Activated naive CD8-positive, alpha-beta T cell treated with anti-CD3 and anti-CD28 coated beads, Interleukin-2, amount 50 U/mL, for 24 hours (primary cell): ENCODE results near the gene DLG5.
A peak's percentile ranks its signal among the peaks of the same experiment; 100 is the strongest.

Experiments
- ATAC-seq: fragments of 150-1000 bp; cut with Tn5 transposase; one replicate; pipeline ENCODE4 v1.10.0; 2021
- DNase-seq: peaks from one replicate; pipeline ENCODE4 v3.0.0; 2021
- H3K27ac Mint-ChIP-seq: one replicate; pipeline ENCODE4 v1.8.0; 2021; ENCODE audit warnings: mild to moderate bottlenecking, mixed read lengths
- H3K27me3 Mint-ChIP-seq: one replicate; pipeline ENCODE4 v1.8.0; 2021; ENCODE audit warnings: mixed read lengths
- H3K36me3 Mint-ChIP-seq: one replicate; pipeline ENCODE4 v1.8.0; 2021; ENCODE audit warnings: low read depth, mixed read lengths
- H3K4me1 Mint-ChIP-seq: one replicate; pipeline ENCODE4 v1.8.0; 2021; ENCODE audit warnings: mixed read lengths
- H3K4me3 Mint-ChIP-seq: one replicate; pipeline ENCODE4 v1.8.0; 2021; ENCODE audit warnings: mild to moderate bottlenecking, moderate library complexity, mixed read lengths
- H3K9me3 Mint-ChIP-seq: one replicate; pipeline ENCODE4 v1.8.0; 2021; ENCODE audit warnings: mixed read lengths

DLG5 gene

GRCh38 chr10:77812741-77813140, 113.8 kb downstream of the DLG5 start:
- H3K27me3 Mint-ChIP-seq: no peaks in the 10 kb centered on the region
- DNase-seq (no peak), ATAC-seq (no peak)
- no peaks in the 10 kb centered on the region for H3K36me3 Mint-ChIP-seq
- H3K9me3 Mint-ChIP-seq: no peaks in the 10 kb centered on the region
- no peak overlapping the region for H3K27ac Mint-ChIP-seq
- no peaks in the 10 kb centered on the region for H3K4me1 Mint-ChIP-seq
- no peak overlapping the region for H3K4me3 Mint-ChIP-seq

GRCh38 chr10:77811831-77812430, 114.6 kb downstream of the DLG5 start:
- no peak overlapping the region for H3K27ac Mint-ChIP-seq
- no peak for ATAC-seq
- H3K9me3 Mint-ChIP-seq: no peaks in the 10 kb centered on the region
- H3K4me1 Mint-ChIP-seq: no peaks in the 10 kb centered on the region
- H3K4me3 Mint-ChIP-seq: no peak overlapping the region
- H3K36me3 Mint-ChIP-seq: no peaks in the 10 kb centered on the region
- no peak for DNase-seq
- H3K27me3 Mint-ChIP-seq: no peaks in the 10 kb centered on the region

DNA sequence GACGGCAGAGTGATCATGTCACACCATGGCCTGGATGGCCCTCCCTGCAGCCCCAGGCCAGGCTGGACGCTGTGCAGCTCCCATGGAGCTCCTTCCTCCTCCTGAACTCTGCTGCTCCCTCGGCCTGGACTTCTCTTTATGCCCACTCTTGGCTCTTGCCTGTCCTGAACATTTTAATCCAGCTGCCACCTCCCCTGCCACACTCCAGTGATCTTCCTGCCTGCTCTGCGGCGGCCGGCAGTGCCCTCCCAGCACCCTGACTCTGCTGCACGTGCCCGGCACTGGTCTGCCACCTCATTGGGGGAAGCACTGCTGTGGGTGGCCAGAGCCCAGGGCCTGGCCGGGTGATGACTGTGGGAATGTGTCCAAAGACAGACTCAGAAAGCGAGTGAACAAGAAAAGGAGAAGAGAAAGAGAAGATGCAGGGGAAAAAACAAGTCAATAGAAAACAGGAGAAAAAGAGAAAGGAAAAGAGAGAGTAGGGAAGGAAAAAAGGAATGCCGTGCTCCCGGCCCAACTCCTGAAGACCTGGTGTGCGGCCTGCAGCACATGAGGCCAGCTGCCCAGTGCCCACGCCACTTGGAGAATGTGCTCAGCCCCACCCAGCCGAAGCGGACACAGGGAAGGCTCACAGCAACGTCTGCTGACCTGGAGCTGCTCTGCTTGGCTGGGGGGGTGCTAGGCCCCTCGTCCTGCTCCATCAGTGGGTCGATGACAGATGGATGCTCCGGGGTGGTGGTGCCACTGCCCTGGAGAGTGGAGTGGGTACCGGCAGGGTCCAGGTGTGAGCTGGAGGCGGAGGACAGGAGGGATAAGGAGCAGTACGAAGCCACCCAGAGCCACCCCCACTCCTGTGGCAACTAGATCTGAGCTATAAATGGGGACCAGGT, 115.9 kb downstream of the DLG5 start:
- Mint-ChIP-seq H3K27ac (no peak overlapping the region), H3K27me3 (no peaks in the 10 kb centered on the region), H3K4me1 (no peaks in the 10 kb centered on the region), H3K9me3 (no peaks in the 10 kb centered on the region), H3K36me3 (no peaks in the 10 kb centered on the region), H3K4me3 (no peak overlapping the region)
- no peak for DNase-seq
- ATAC-seq: no peak

- H3K27ac Mint-ChIP-seq: no peak overlapping the region
- no peaks in the 10 kb centered on the region for H3K27me3 Mint-ChIP-seq
- no peak for ATAC-seq
- H3K36me3 Mint-ChIP-seq: no peaks in the 10 kb centered on the region
- no peak overlapping the region for H3K4me3 Mint-ChIP-seq
- H3K9me3 Mint-ChIP-seq: no peaks in the 10 kb centered on the region
- no peak for DNase-seq
- no peaks in the 10 kb centered on the region for H3K4me1 Mint-ChIP-seq
Measured at GRCh38 chr10:77809336-77809735, 117.2 kb downstream of the DLG5 start.

GRCh38 chr10:77807706-77808105, 118.8 kb downstream of the DLG5 start:
- Mint-ChIP-seq H3K4me3 (no peak overlapping the region), H3K27ac (no peak overlapping the region), H3K9me3 (no peaks in the 10 kb centered on the region), H3K36me3 (no peaks in the 10 kb centered on the region), H3K27me3 (peaks cover 2% of the 10 kb centered on the region), H3K4me1 (no peaks in the 10 kb centered on the region)
- DNase-seq: no peak
- no peak for ATAC-seq

DNA sequence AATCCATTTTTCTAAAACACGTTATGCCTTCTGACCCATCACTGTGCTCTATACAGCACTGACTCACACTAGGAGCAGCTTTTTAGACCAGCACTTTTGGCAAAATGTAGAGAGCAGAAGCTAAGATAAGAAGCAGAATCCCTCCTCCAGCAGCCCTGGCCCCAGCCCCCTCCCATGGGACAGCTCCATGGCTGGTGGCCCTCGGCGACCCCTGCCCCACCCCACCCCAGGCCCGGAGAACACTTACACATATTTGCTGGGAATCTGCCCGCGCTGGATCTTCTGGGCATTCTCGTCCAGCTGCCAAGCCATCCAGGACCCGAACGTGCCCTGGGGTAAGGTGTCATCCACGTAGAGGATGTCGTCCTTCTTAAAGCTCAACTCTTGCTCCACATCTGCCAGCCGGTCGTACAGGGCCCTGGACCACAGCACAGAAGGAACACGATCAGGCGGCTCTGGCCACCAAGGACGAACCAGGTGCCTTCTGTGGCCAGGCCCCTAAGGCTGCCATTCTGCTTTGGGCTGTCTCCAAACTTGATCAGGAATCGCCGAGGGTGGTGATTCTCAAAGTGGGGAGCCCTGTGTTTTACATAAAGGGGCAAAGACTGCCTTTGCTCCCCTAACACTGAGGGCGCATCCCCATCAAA, 119.9 kb downstream of the DLG5 start:
- no peak for ATAC-seq
- peaks cover 6% of the 10 kb centered on the region for H3K4me1 Mint-ChIP-seq
- DNase-seq: no peak
- no peaks in the 10 kb centered on the region for H3K36me3 Mint-ChIP-seq
- no peaks in the 10 kb centered on the region for H3K9me3 Mint-ChIP-seq
- no peak overlapping the region for H3K4me3 Mint-ChIP-seq
- peaks cover 2% of the 10 kb centered on the region for H3K27me3 Mint-ChIP-seq
- H3K27ac Mint-ChIP-seq: no peak overlapping the region

DNA sequence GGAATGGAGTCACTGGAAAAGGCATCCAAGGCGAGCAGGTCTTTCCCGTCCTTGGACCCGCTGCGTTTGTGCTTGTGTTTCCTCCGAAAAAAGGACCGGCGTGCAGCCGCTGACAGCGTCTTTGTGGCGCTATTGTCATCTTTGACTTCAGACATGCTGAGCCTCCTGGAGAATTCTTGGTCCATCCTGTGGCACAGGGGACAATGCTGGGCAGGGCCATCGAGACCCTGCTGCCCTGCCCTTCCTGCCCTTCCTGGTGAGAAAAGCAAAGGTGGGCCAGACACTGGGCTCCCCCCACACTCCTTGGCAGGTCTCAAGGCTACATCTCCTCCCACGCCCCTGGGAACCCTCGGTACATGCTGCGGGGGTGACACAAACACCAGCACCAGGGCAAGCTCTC, 120.9 kb downstream of the DLG5 start:
- Mint-ChIP-seq H3K36me3 (no peaks in the 10 kb centered on the region), H3K9me3 (no peaks in the 10 kb centered on the region), H3K4me3 (no peak overlapping the region), H3K27me3 (peaks cover 2% of the 10 kb centered on the region), H3K4me1 (peaks cover 16% of the 10 kb centered on the region), H3K27ac (no peak overlapping the region)
- no peak for ATAC-seq
- DNase-seq: no peak

DNA sequence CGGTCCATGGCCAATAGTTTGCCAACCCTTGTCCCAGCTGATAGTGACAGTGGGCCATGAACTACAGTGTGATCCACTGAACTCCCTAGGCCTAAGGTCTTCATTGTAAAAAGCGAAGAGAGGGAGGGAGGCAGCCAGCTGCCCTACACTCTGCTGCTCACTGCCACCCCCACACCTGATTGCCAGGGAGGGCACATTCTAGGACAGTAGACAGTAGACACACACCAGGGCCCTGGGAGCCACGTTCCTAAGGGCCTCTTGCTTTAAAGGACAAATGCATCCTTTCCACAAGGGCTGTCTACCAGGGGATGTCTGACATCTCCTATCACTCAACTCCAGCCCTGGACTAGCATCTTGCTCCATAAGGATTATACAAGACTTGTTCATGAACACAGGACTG, 122.2 kb downstream of the DLG5 start:
- H3K27ac Mint-ChIP-seq: no peak overlapping the region
- H3K4me1 Mint-ChIP-seq: peaks cover 18% of the 10 kb centered on the region
- no peak for DNase-seq
- H3K9me3 Mint-ChIP-seq: no peaks in the 10 kb centered on the region
- no peak overlapping the region for H3K4me3 Mint-ChIP-seq
- peaks cover 9% of the 10 kb centered on the region for H3K27me3 Mint-ChIP-seq
- no peaks in the 10 kb centered on the region for H3K36me3 Mint-ChIP-seq
- no peak for ATAC-seq

DNA sequence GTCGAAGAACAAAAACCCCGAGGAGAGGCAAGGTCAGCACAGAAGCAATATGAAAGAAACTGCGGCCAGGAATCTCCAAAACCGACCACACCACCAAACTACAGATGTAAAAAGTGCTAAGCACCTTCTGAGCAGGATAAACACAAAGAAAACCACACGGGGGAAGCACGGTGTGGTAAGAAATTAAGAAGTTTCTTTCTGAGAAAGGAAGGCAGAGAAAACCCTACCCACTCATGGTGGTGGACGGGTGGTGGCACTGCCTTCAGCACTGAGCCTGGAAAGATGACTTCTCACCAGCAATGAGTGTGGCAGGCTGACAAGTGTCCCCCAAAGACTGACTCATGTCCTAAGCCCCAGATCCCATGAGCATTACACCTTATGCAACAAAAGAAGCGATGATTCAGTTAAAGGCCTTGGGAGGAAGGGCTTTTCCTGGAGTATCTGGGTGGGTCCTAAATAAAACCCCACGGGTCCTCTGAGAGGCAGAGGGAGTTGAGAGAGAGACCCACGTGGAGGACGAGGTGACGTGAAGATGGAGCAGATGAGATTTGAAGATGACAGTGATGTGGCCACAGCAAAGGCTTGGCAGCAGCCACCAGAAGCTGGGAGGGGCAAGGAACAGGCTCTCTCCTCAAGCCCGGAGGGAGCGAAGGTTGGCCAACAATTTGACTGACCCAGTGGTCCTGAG, 124.9 kb downstream of the DLG5 start:
- no peaks in the 10 kb centered on the region for H3K9me3 Mint-ChIP-seq
- peaks cover 11% of the 10 kb centered on the region for H3K27me3 Mint-ChIP-seq
- H3K4me1 Mint-ChIP-seq: peaks cover 18% of the 10 kb centered on the region
- peak; percentile 89 for ATAC-seq
- peak overlapping the region; percentile 10 for H3K27ac Mint-ChIP-seq
- H3K4me3 Mint-ChIP-seq: no peak overlapping the region
- no peaks in the 10 kb centered on the region for H3K36me3 Mint-ChIP-seq
- peak; percentile 51 for DNase-seq

DNA sequence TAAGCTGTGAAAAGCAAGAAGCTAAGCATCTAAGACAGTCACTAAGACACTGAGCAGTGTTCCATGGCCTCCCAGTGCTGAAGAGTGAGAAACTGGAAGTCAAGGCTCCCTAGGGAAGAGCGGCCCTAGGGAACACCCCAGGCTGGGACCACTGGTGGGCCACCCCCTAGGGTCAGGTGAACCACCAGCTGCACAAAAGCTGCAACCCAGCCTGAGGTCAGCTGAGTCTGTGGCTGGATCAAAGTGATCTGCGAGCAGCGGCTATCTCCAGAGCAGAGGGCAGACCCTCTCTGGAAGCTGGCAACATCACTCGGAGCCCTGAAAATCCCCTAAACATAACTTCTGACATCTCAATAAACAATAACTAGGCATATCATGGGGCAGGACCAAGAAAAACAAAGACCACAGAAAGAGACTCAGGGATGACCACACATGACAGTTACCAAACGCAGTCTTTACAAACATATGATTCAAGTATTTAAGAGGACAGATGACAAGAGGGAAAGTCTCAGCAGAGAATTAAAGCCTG, 125.8 kb downstream of the DLG5 start:
- Mint-ChIP-seq H3K36me3 (no peaks in the 10 kb centered on the region), H3K4me1 (peaks cover 18% of the 10 kb centered on the region)

DNA sequence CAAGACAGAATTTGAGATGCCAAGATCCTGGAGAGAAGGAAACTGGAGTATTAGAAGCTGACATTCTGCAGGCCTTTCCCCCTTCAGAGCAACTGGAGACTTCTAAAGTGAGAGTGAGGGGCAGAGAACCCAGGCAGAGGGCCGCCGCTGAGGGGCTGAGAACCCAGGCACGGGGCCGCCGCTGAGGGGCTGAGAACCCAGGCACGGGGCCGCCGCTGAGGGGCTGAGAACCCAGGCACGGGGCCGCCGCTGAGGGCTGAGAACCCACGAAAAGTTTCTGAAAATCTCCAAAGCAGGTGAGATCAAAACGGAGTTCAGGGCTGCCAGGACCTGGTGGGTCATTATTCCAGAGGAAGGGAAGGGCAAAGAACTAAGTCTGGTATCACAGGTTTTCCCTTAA, 126.2 kb downstream of the DLG5 start:
- Mint-ChIP-seq H3K27ac (no peak overlapping the region), H3K4me3 (no peak overlapping the region), H3K4me1 (peaks cover 18% of the 10 kb centered on the region), H3K27me3 (peaks cover 11% of the 10 kb centered on the region), H3K36me3 (no peaks in the 10 kb centered on the region), H3K9me3 (no peaks in the 10 kb centered on the region)
- DNase-seq: no peak
- no peak for ATAC-seq

More for the DNA sequence above, 125.8 kb downstream of the DLG5 start:
- ATAC-seq (peak; percentile 4), DNase-seq (no peak)
- peak overlapping the region; percentile 10 for H3K27ac Mint-ChIP-seq
- no peak overlapping the region for H3K4me3 Mint-ChIP-seq
- no peaks in the 10 kb centered on the region for H3K9me3 Mint-ChIP-seq
- peaks cover 11% of the 10 kb centered on the region for H3K27me3 Mint-ChIP-seq

- DNase-seq (no peak), ATAC-seq (no peak)
- no peak overlapping the region for H3K4me3 Mint-ChIP-seq
- no peak overlapping the region for H3K27ac Mint-ChIP-seq
- H3K9me3 Mint-ChIP-seq: no peaks in the 10 kb centered on the region
- H3K4me1 Mint-ChIP-seq: peaks cover 18% of the 10 kb centered on the region
- no peaks in the 10 kb centered on the region for H3K36me3 Mint-ChIP-seq
- H3K27me3 Mint-ChIP-seq: peaks cover 11% of the 10 kb centered on the region
Measured at GRCh38 chr10:77799352-77799751, 127.2 kb downstream of the DLG5 start.

DNA sequence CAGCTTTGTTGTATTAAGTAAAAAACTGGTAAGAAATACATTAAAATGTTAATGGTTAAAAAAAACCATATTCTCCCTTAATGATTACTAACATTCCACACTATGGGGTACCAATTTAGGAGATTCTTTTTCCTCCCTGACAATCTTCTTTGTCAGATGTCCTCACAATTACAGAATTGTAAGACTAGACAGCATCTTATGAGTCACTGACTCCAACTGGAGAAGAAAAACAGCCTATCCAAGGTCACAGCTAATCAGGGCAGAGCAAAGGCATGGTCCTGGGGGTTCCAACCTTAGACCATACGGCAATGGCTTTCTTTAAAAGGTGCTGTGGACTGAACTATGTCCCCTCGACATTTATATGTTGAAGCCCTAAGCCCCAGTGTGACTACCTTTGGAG, 127.6 kb downstream of the DLG5 start:
- ATAC-seq (no peak), DNase-seq (no peak)
- no peak overlapping the region for H3K27ac Mint-ChIP-seq
- H3K36me3 Mint-ChIP-seq: no peaks in the 10 kb centered on the region
- peaks cover 11% of the 10 kb centered on the region for H3K27me3 Mint-ChIP-seq
- no peaks in the 10 kb centered on the region for H3K9me3 Mint-ChIP-seq
- peaks cover 18% of the 10 kb centered on the region for H3K4me1 Mint-ChIP-seq
- H3K4me3 Mint-ChIP-seq: no peak overlapping the region

- no peak for ATAC-seq
- Mint-ChIP-seq H3K4me1 (peaks cover 10% of the 10 kb centered on the region), H3K36me3 (no peaks in the 10 kb centered on the region), H3K9me3 (no peaks in the 10 kb centered on the region), H3K27me3 (peaks cover 9% of the 10 kb centered on the region), H3K4me3 (no peak overlapping the region), H3K27ac (no peak overlapping the region)
- no peak for DNase-seq
Measured at GRCh38 chr10:77796311-77796915, 130.1 kb downstream of the DLG5 start.
